ENCODE results near the gene ZNF654. TPM values are rescaled to one million over a fixed set of nuclear protein-coding genes. Genes with fewer than 3 reads are reported as not detected.

The ZNF654 gene
- total RNA-seq, 4 donors from 2014 or later = 12.0 to 25.4 (median 13.3) TPM

DNA sequence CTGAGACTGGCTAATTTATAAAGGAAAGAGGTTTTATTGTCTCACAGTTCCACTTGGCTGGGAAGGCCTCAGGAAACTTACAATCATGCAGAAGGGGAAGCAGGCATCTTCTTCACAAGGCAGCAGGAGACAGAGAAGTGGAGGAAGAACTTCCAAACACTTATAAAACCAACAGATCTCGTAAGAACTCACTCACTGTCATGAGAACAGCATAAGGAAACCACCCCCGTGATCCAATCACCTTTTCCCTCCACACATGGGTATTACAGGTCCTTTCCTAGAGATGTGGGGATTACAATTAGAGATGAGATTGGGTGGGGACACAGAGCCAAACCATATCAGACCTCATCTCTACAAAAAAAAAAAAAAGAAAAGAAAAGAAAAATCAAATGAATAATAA, 26.0 kb upstream of the ZNF654 start:
- H3K27ac ChIP-seq = no peak overlapping the region
- ATAC-seq = no peak
- 69 to 100% methylated on average over 2 of the region's 2 CpGs for WGBS, 2 donors (ENCODE audit: low coverage in 1 of 2)
- peaks cover 0 to 24% (median 2%) of the 10 kb centered on the region in 3 donors for H3K4me1 ChIP-seq
- TF ChIP-seq POLR2A (IDR thresholded peaks at IDR 0.05) = no peak
- TF ChIP-seq, protein P1, sequence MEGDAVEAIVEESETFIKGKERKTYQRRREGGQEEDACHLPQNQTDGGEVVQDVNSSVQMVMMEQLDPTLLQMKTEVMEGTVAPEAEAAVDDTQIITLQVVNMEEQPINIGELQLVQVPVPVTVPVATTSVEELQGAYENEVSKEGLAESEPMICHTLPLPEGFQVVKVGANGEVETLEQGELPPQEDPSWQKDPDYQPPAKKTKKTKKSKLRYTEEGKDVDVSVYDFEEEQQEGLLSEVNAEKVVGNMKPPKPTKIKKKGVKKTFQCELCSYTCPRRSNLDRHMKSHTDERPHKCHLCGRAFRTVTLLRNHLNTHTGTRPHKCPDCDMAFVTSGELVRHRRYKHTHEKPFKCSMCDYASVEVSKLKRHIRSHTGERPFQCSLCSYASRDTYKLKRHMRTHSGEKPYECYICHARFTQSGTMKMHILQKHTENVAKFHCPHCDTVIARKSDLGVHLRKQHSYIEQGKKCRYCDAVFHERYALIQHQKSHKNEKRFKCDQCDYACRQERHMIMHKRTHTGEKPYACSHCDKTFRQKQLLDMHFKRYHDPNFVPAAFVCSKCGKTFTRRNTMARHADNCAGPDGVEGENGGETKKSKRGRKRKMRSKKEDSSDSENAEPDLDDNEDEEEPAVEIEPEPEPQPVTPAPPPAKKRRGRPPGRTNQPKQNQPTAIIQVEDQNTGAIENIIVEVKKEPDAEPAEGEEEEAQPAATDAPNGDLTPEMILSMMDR (IDR thresholded peaks at IDR 0.05) = no peak
- TF ChIP-seq EP300 (IDR thresholded peaks at IDR 0.05) = no peak
- TF ChIP-seq POLR2AphosphoS5 (IDR thresholded peaks at IDR 0.05) = no peak
- H3K27me3 ChIP-seq = no peaks in the 10 kb centered on the region
- no peaks in the 10 kb centered on the region for H3K9me3 ChIP-seq
- H3K36me3 ChIP-seq = no peaks in the 10 kb centered on the region
- H3K4me3 ChIP-seq = no peak overlapping the region

DNA sequence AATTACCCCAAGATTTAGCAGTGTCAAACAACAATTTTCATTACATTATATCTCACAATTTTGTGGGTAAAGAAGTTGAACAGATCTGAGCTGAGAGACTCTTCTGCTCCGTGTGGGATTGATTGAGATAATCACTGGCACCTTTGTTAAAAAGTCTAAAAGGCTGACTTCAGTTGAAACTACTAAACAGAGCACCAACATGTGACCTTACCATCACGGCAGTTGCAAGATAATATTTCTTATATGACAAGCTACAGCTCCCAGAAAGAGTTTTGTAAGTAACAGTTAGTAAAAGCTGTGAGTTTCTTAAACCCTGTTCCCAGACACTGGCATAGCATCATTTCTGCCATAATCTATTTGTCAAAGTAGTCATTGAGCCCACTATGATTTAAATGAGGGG, 25.2 kb upstream of the ZNF654 start:
- TF ChIP-seq, protein P1 (IDR thresholded peaks at IDR 0.05) = no peak
- no peak for TF ChIP-seq EP300 (IDR thresholded peaks at IDR 0.05)
- no peak for TF ChIP-seq POLR2A (IDR thresholded peaks at IDR 0.05)
- TF ChIP-seq POLR2AphosphoS5 (IDR thresholded peaks at IDR 0.05) = no peak
- Histone ChIP-seq H3K27ac (no peak overlapping the region), H3K4me3 (no peak overlapping the region), H3K27me3 (no peaks in the 10 kb centered on the region), H3K36me3 (no peaks in the 10 kb centered on the region), H3K9me3 (no peaks in the 10 kb centered on the region), H3K4me1 (peaks cover 0 to 24% (median 2%) of the 10 kb centered on the region in 3 donors)
- 14% methylated on average over 2 of the region's 2 CpGs for WGBS, 2 donors (ENCODE audit: low coverage in 1 of 2)
- no peak for ATAC-seq

DNA sequence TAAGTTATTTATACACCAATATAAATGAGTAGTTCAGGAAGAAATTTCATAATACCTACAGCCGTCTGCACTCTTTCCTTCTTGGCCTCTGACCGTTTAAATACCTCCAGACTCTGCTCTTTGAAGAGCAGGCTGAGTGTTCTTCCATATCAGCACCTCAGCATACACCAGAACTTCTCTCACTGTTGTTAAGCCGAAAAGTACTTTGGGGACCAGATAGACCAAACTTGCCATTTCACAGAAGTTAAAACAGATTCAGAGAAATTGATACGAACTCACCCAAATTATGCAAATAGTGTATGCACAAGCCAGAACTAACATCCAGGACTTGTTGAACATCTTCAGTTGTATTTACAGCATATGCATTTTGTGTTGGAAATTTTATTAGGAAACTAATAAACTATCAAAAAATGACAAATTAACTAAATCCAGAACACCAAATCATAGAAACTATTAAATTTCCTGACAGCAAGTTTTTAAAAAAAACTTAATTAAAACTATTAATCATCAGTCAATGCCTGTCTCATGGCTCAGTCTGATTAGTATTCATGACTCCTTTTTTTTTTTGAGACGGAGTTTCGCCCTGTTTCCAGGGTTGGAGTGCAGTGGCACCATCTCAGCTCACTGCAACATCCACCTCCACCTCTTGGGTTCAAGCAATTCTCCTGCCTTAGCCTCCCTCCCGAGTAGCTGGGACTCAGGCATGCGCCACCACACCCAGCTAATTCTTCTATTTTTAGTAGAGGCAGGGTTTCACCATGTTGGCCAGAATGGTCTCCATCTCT, 24.4 kb upstream of the ZNF654 start:
- no peaks in the 10 kb centered on the region for H3K9me3 ChIP-seq
- no peak for TF ChIP-seq POLR2AphosphoS5 (IDR thresholded peaks at IDR 0.05)
- TF ChIP-seq EP300 (IDR thresholded peaks at IDR 0.05) = no peak
- no peak for TF ChIP-seq POLR2A (IDR thresholded peaks at IDR 0.05)
- TF ChIP-seq, protein P1 (IDR thresholded peaks at IDR 0.05) = no peak
- H3K4me3 ChIP-seq = no peak overlapping the region
- peaks cover 0 to 24% (median 2%) of the 10 kb centered on the region in 3 donors for H3K4me1 ChIP-seq
- 76 to 80% methylated on average over 6 to 8 of the region's 8 CpGs for WGBS, 2 donors (ENCODE audit: low coverage in 1 of 2)
- H3K27me3 ChIP-seq = no peaks in the 10 kb centered on the region
- no peak overlapping the region for H3K27ac ChIP-seq
- ATAC-seq = no peak
- H3K36me3 ChIP-seq = no peaks in the 10 kb centered on the region

DNA sequence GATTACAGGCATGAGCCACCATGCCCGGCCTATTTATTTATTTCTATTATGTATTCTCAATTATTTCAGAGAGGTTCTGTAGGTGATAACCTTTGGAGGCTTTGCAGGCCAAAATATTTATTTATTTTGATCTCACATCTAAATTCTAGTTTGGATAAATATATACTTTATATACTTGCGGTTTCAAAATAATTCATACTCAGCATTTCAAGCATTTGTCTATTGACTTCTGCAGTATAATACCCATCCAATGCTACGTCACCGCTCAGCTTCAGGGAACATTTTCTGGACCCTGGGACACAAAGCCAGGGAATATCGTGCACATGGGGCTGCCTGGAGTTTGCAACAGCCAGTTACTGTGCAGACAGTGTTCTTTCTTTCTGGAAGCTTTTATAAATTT, 22.8 kb upstream of the ZNF654 start:
- Histone ChIP-seq H3K27ac (no peak overlapping the region), H3K36me3 (no peaks in the 10 kb centered on the region), H3K27me3 (no peaks in the 10 kb centered on the region), H3K4me3 (no peak overlapping the region), H3K9me3 (no peaks in the 10 kb centered on the region), H3K4me1 (peaks cover 0 to 19% (median under 1%) of the 10 kb centered on the region in 3 donors)
- 82 to 85% methylated on average over 5 of the region's 5 CpGs for WGBS, 2 donors (ENCODE audit: low coverage in 1 of 2)
- ATAC-seq = no peak
- TF ChIP-seq POLR2A (IDR thresholded peaks at IDR 0.05) (no peak), EP300 (IDR thresholded peaks at IDR 0.05) (no peak), POLR2AphosphoS5 (IDR thresholded peaks at IDR 0.05) (no peak)
- TF ChIP-seq, protein P1 (IDR thresholded peaks at IDR 0.05) = no peak

DNA sequence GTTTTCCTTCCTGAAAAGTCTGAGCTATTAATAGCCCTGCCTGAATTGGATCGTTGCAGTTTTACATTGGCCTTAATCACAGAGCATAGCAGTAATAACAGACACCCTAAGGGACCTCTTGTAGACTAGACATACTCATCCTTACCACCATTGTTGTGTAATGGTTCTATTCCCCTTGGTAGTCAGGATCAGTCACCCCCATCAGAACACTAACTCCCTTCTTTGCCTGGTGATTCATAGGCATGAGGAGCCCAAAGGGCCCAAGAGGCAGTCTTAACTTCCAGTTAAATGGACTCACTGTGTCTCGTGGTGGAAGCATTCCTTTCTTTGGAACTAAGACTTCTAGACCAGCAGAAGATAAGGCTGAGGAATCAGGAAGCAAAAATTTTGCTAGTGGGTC, 20.5 kb upstream of the ZNF654 start:
- TF ChIP-seq, protein P1 (IDR thresholded peaks at IDR 0.05) = no peak
- TF ChIP-seq POLR2AphosphoS5 (IDR thresholded peaks at IDR 0.05) = no peak
- TF ChIP-seq EP300 (IDR thresholded peaks at IDR 0.05) = no peak
- TF ChIP-seq POLR2A (IDR thresholded peaks at IDR 0.05) = no peak
- 0 to 21% methylated on average over 1 to 2 of the region's 2 CpGs for WGBS, 2 donors (ENCODE audit: low coverage in 1 of 2)
- no peaks in the 10 kb centered on the region for H3K9me3 ChIP-seq
- H3K27me3 ChIP-seq = no peaks in the 10 kb centered on the region
- no peak for ATAC-seq
- H3K4me1 ChIP-seq = peaks cover 0 to 9% (median 0%) of the 10 kb centered on the region in 3 donors
- no peak overlapping the region for H3K27ac ChIP-seq
- no peak overlapping the region for H3K4me3 ChIP-seq
- no peaks in the 10 kb centered on the region for H3K36me3 ChIP-seq

Data from gastroesophageal sphincter (tissue), 4 donors.